HL-60 (cell line): Measurements from ENCODE around the gene ADAT3.

Experiments
- DNase-seq, 2 experiments: peaks; one replicate each; pipeline ENCODE4 v3.0.0-alpha.2; 2010 to 2020; ENCODE audit warnings: low read depth in 1 of 2, low spot score in 1 of 2
- H3K27ac ChIP-seq: fragments of 250-450 bp; sonication (Bioruptor Pico); replicated peaks from 2 replicates; pipeline ENCODE4 v1.5.1; 2020; ENCODE audit warnings: mild to moderate bottlenecking, moderate library complexity
- H3K27me3 ChIP-seq: fragments of 250-450 bp; sonication (Bioruptor Pico); 2 replicates; pipeline ENCODE4 v1.5.1; 2021; ENCODE audit warnings: mild to moderate bottlenecking, moderate library complexity; ENCODE audit not compliant: insufficient read depth, poor library complexity, severe bottlenecking
- H3K4me3 ChIP-seq: replicated peaks from 2 replicates; pipeline ENCODE4 v1.5.1; 2011; ENCODE audit warnings: mild to moderate bottlenecking, control low read depth, low read length; ENCODE audit not compliant: insufficient read depth
- CTCF ChIP-seq: IDR thresholded peaks from one replicate; pipeline ENCODE4 v1.5.1; 2011; ENCODE audit warnings: low read length, control low read depth, inconsistent platforms; ENCODE audit not compliant: insufficient read depth
- GABPA ChIP-seq: IDR thresholded peaks from 2 replicates; pipeline ENCODE4 v1.6.1; 2012; ENCODE audit warnings: low read depth
- POLR2AphosphoS5 ChIP-seq: IDR thresholded peaks from 2 replicates; pipeline ENCODE4 v1.6.1; 2012; ENCODE audit warnings: low read depth
- SPI1 ChIP-seq: IDR thresholded peaks from 2 replicates; pipeline ENCODE4 v1.6.1; 2012; ENCODE audit warnings: low read depth, mild to moderate bottlenecking, borderline replicate concordance
- TF ChIP-seq, protein P1 (sequence below): IDR thresholded peaks from 2 replicates; pipeline ENCODE4 v1.6.1; 2012; ENCODE audit warnings: low read depth; ENCODE audit not compliant: insufficient replicate concordance

The ADAT3 gene

GRCh38 chr19:1860042-1860775 is 45.0 kb upstream of the ADAT3 start:
- Histone ChIP-seq H3K27ac (peak overlapping the region; percentile 99), H3K4me3 (peak overlapping the region; percentile 90), H3K27me3 (no peaks in the 10 kb centered on the region)
- TF ChIP-seq POLR2AphosphoS5 (no peak; the same call in 1 of the 2 replicates), SPI1 (no peak), GABPA (no peak), CTCF (no peak)
- TF ChIP-seq, protein P1, sequence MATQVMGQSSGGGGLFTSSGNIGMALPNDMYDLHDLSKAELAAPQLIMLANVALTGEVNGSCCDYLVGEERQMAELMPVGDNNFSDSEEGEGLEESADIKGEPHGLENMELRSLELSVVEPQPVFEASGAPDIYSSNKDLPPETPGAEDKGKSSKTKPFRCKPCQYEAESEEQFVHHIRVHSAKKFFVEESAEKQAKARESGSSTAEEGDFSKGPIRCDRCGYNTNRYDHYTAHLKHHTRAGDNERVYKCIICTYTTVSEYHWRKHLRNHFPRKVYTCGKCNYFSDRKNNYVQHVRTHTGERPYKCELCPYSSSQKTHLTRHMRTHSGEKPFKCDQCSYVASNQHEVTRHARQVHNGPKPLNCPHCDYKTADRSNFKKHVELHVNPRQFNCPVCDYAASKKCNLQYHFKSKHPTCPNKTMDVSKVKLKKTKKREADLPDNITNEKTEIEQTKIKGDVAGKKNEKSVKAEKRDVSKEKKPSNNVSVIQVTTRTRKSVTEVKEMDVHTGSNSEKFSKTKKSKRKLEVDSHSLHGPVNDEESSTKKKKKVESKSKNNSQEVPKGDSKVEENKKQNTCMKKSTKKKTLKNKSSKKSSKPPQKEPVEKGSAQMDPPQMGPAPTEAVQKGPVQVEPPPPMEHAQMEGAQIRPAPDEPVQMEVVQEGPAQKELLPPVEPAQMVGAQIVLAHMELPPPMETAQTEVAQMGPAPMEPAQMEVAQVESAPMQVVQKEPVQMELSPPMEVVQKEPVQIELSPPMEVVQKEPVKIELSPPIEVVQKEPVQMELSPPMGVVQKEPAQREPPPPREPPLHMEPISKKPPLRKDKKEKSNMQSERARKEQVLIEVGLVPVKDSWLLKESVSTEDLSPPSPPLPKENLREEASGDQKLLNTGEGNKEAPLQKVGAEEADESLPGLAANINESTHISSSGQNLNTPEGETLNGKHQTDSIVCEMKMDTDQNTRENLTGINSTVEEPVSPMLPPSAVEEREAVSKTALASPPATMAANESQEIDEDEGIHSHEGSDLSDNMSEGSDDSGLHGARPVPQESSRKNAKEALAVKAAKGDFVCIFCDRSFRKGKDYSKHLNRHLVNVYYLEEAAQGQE, result no peak
- peak; percentile 74 to 77 for DNase-seq

- peak overlapping the region; percentile 99 for H3K27ac ChIP-seq
- no peaks in the 10 kb centered on the region for H3K27me3 ChIP-seq
- DNase-seq, result no peak
- TF ChIP-seq, protein P1, result no peak
- TF ChIP-seq SPI1 (no peak), POLR2AphosphoS5 (no peak; the same call in 1 of the 2 replicates), CTCF (no peak), GABPA (no peak)
- H3K4me3 ChIP-seq, result peak overlapping the region; percentile 90
These were observed 44.2 kb upstream of the ADAT3 start for GRCh38 chr19:1860821-1861598.

GRCh38 chr19:1861599-1862031 is 43.6 kb upstream of the ADAT3 start:
- peak overlapping the region; percentile 99 for H3K27ac ChIP-seq
- DNase-seq, result no peak

DNA sequence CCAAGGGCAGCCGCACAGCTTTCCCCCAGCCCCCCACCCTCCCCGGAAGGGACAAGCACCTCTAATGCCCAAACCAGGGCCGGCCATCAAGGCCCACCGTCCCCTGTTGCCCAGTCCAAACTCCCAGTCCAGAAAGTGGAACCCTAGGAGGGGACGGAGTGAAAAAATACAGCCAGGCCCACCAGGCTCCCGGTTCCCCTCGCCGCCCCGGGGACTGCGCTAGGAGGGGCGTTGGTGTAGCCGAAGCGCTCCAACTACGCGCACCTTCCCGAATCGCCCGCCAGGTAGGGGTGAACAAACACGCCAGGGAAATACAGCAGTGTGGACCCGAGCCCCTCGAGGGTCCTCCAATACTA is 43.2 kb upstream of the ADAT3 start:
- Histone ChIP-seq H3K4me3 (peak overlapping the region; percentile 90), H3K27ac (peak overlapping the region; percentile 99), H3K27me3 (no peaks in the 10 kb centered on the region)
- no peak for TF ChIP-seq POLR2AphosphoS5
- TF ChIP-seq SPI1, result no peak
- TF ChIP-seq, protein P1, result no peak
- no peak for TF ChIP-seq CTCF
- TF ChIP-seq GABPA, result no peak
- DNase-seq, result no peak

More at GRCh38 chr19:1861599-1862031, 43.6 kb upstream of the ADAT3 start:
- Histone ChIP-seq H3K4me3 (peak overlapping the region; percentile 90), H3K27me3 (no peaks in the 10 kb centered on the region)
- TF ChIP-seq GABPA (no peak), SPI1 (peak; percentile 24; the same call in 1 of the 2 replicates)
